Measurements from ENCODE around the gene PPFIA2.

DNA sequence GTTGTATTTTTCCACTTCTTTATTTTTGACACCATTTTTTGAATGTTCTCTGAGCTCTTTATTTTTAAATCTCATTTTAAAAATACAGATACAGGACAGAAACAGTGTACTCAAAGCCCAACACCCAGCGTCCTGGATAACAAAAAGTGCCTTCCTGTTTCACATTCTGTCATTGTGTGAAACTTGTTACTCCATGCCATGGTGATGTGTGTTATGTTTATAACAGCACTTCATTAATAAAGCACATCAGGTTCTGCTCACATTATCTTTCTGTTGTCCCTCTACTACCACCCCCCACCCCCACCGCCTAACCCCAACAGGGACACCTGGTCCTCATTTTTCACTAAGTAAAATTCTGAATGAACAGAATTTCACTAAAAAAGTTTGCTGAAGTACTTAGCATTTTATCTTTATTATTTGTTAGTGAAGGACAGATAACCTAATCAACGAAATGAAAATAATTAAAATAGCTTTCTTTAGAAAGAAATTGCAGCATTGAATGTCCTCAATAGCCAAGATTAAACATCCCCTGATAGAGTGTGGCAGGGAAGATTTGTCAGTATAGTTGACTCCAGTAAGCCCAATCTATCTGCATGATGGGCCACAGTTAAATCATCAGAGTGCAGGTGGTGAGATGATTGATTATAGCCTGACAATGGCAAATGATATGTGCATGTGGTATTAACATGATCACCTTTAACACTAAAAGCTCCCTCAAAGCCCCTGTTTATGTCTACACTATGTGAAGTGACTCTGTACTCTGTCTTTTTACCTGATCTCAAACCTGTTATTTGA is 527.4 kb downstream of the PPFIA2 start:
- no peak for TF ChIP-seq POLR2A (IDR thresholded peaks at IDR 0.05)
- TF ChIP-seq, protein P1, sequence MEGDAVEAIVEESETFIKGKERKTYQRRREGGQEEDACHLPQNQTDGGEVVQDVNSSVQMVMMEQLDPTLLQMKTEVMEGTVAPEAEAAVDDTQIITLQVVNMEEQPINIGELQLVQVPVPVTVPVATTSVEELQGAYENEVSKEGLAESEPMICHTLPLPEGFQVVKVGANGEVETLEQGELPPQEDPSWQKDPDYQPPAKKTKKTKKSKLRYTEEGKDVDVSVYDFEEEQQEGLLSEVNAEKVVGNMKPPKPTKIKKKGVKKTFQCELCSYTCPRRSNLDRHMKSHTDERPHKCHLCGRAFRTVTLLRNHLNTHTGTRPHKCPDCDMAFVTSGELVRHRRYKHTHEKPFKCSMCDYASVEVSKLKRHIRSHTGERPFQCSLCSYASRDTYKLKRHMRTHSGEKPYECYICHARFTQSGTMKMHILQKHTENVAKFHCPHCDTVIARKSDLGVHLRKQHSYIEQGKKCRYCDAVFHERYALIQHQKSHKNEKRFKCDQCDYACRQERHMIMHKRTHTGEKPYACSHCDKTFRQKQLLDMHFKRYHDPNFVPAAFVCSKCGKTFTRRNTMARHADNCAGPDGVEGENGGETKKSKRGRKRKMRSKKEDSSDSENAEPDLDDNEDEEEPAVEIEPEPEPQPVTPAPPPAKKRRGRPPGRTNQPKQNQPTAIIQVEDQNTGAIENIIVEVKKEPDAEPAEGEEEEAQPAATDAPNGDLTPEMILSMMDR (IDR thresholded peaks at IDR 0.05), result no peak
